Brain microvascular endothelial cell (primary cell): ENCODE results near the gene RPL10A.
"Not testable (repeated sequence)": the region's sequence is repeated elsewhere in the genome, so short reads cannot be mapped to it uniquely, and the experiment has no call there.

Experiments used
- DNase-seq: peaks from one replicate; pipeline ENCODE4 v3.0.0-alpha.2; 2020
- H3K27ac ChIP-seq: fragments of 250-450 bp; sonication (Bioruptor Pico); 2 replicates; pipeline ENCODE4 v1.5.1; 2020; ENCODE audit warnings: mild to moderate bottlenecking, moderate library complexity
- H3K27me3 ChIP-seq: fragments of 250-450 bp; sonication (Bioruptor Pico); replicated peaks from 2 replicates; pipeline ENCODE4 v1.5.1; 2020; ENCODE audit warnings: mild to moderate bottlenecking
- H3K36me3 ChIP-seq: fragments of 250-450 bp; sonication (Bioruptor Pico); replicated peaks from 2 replicates; pipeline ENCODE4 v1.5.1; 2020; ENCODE audit warnings: mild to moderate bottlenecking
- H3K4me3 ChIP-seq: 2 replicates; pipeline ENCODE4 v1.5.1; 2011; ENCODE audit warnings: low read depth, mild to moderate bottlenecking, control low read depth, low read length, moderate library complexity
- CTCF ChIP-seq: IDR thresholded peaks from 2 replicates; pipeline ENCODE4 v1.5.1; 2011; ENCODE audit warnings: low read depth, mild to moderate bottlenecking, moderate library complexity, low read length, control low read depth, inconsistent platforms; ENCODE audit errors: missing control alignments
- in situ Hi-C: cut with HindIII; loops from 2 replicates; pipeline ENCODE4 v1.10.0; 2017; ENCODE audit warnings: low sequenced_read_pairs, low pct_ligation_motif_present

RPL10A gene

GRCh38 chr6:35435074-35435837 is 32.9 kb upstream of the RPL10A start:
- Histone ChIP-seq H3K27me3 (no peaks in the 10 kb centered on the region), H3K27ac (no peak overlapping the region), H3K4me3 (no peak overlapping the region), H3K36me3 (no peaks in the 10 kb centered on the region)
- no peak for TF ChIP-seq CTCF
- in situ Hi-C loops, result no loop called here
- no peak for DNase-seq

DNA sequence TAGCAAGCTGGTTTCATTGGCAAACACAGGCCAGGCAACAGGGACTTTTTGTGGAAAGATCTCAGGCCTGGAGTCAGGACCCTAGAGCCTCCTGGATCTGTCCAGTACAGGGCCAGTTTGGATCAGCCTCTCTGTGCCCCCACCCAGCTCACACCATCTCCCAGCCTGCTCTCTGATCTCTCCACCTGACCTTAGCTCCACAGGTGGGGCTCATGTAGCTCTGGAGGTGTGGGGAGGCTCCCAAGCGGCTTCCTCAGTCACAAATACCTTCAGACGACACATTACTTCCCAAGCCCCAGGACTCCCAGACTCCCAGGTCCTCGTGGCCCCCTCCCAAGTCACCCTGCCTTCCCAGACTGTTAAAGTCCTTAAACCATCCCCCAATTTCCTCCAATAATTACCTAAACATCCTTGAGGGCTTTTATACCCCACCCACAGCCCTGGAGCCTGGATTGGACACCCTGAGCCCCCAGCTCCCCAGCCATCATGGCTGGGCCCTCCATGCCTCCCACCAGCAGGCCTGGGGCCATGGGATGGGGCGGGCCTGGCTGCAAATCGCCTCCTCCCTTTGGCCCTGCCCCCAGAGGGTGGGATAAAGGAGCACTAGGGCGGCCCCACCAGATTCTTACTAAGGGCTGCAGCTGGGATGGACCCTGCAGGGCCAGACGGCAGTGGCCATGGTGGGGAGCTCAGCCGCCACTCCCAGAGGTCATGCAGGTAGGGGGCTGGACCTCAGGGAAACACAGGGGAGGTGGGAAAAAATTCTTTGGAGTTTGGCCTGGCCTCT is 31.9 kb upstream of the RPL10A start:
- TF ChIP-seq CTCF, result no peak
- Histone ChIP-seq H3K36me3 (no peaks in the 10 kb centered on the region), H3K4me3 (no peak overlapping the region), H3K27ac (no peak overlapping the region), H3K27me3 (no peaks in the 10 kb centered on the region)
- in situ Hi-C loops, result no loop called here
- DNase-seq, result no peak

DNA sequence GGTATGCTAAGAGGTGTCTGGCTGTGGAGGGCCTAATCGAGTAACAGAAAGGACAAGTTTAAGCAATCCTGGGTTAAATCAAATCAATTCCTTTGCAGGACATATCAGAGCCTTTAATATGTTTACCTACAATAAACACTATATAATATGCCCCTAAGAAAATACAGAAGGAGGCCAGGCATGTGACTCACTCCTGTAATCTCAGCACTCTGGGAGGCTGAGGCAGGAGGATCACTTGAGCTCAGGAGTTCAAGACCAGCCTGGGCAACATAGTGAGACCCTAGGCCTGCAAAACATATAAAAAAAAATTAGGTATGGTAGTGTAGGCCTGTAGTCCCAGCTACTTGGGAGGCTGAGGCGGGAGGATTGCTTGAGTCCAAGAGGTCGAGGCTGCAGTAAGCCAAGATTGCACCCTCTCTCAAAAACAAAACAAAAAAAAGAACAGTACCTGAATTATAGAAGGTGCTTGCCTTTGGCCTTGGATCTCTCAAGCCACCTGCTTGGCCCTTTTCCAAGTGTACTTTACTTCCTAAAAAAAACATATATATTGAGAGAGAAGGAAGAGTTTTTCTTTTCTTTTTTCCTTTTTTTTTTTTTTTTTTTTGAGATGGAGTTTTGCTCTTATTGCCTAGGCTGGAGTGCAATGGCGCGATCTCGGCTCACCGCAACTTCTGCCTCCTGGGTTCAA is 29.7 kb upstream of the RPL10A start:
- H3K36me3 ChIP-seq, H3K4me3 ChIP-seq, H3K27me3 ChIP-seq, DNase-seq, H3K27ac ChIP-seq, in situ Hi-C loops: not testable (repeated sequence)

- Histone ChIP-seq H3K36me3 (no peaks in the 10 kb centered on the region), H3K27ac (no peak overlapping the region), H3K4me3 (no peak overlapping the region), H3K27me3 (no peaks in the 10 kb centered on the region)
- in situ Hi-C loops, result no loop called here
- TF ChIP-seq CTCF, result no peak
- no peak for DNase-seq
Measured at GRCh38 chr6:35439308-35439707, 28.9 kb upstream of the RPL10A start.

DNA sequence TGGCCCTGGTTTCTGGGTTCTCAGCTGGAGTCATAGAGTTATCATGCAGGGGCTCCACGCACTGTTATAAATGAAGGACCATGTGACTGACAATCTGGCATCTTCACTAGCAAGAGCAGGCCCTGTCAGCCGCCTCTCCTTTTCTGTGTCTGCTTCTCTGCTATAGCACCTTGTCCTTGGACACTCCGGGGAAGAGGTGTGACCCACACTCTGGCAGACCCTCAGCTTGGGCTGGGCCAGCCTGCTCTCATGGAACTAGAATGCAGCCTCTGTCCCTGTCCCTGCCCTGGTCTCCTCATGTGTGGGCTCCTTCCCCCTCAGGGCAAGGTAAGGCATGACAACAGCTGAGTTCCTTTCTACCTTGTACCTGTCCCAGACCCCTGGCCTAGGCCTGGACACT is 27.0 kb upstream of the RPL10A start:
- in situ Hi-C loops, result no loop called here

More for the DNA sequence above, 27.0 kb upstream of the RPL10A start:
- H3K27me3 ChIP-seq, result no peaks in the 10 kb centered on the region
- no peak for DNase-seq
- no peaks in the 10 kb centered on the region for H3K36me3 ChIP-seq
- no peak overlapping the region for H3K4me3 ChIP-seq
- no peak for TF ChIP-seq CTCF
- no peak overlapping the region for H3K27ac ChIP-seq
